Progenitor cell of endocrine pancreas (in vitro differentiated cells): ENCODE measurements around the gene PDIA6. TPM values are rescaled to one million over a fixed set of nuclear protein-coding genes. Genes with fewer than 3 reads are reported as not detected.
"Not testable (repeated sequence)": the region's sequence is repeated elsewhere in the genome, so short reads cannot be mapped to it uniquely, and the experiment has no call there.

Source experiments
- DNase-seq: peaks from one replicate; pipeline ENCODE4 v3.0.0; 2021; ENCODE audit warnings: low spot score; ENCODE audit not compliant: unreplicated experiment
- H3K27ac Mint-ChIP-seq: 2 replicates; pipeline ENCODE4 v1.8.0; 2021; ENCODE audit warnings: mild to moderate bottlenecking, moderate library complexity, mixed read lengths
- H3K27me3 Mint-ChIP-seq: 2 replicates; pipeline ENCODE4 v1.8.0; 2021; ENCODE audit warnings: mixed read lengths
- H3K36me3 Mint-ChIP-seq: 2 replicates; pipeline ENCODE4 v1.8.0; 2022; ENCODE audit warnings: mixed read lengths; ENCODE audit not compliant: insufficient read depth
- H3K4me1 Mint-ChIP-seq: 2 replicates; pipeline ENCODE4 v1.8.0; 2021; ENCODE audit warnings: low read depth, mixed read lengths
- H3K4me3 Mint-ChIP-seq: 2 replicates; pipeline ENCODE4 v1.8.0; 2021; ENCODE audit warnings: low read depth, mild to moderate bottlenecking, moderate library complexity, mixed read lengths
- H3K9me3 Mint-ChIP-seq: 2 replicates; pipeline ENCODE4 v1.8.0; 2021; ENCODE audit warnings: low read depth, mixed read lengths
- CTCF ChIP-seq: fragments of 200-600 bp; sonication (generic); IDR thresholded peaks from one replicate; pipeline ENCODE4 v1.5.0; 2021; ENCODE audit warnings: antibody characterized with exemption, mild to moderate bottlenecking; ENCODE audit not compliant: unreplicated experiment
- total RNA-seq: library from RNA; stranded (reverse); gene quantifications from 2 replicates; pipeline ENCODE4 v1.2.1, GENCODE V29; 2021

The PDIA6 gene
- total RNA-seq, 1 donor from 2014 or later = 249 TPM

GRCh38 chr2:10784719-10785118, 27.9 kb downstream of the PDIA6 start:
- no peak overlapping the region for H3K27ac Mint-ChIP-seq
- H3K9me3 Mint-ChIP-seq = no peaks in the 10 kb centered on the region
- no peaks in the 10 kb centered on the region for H3K27me3 Mint-ChIP-seq
- H3K36me3 Mint-ChIP-seq = peaks cover 36% of the 10 kb centered on the region
- no peaks in the 10 kb centered on the region for H3K4me1 Mint-ChIP-seq
- H3K4me3 Mint-ChIP-seq = no peak overlapping the region
- no peak for TF ChIP-seq CTCF
- DNase-seq = no peak

- Mint-ChIP-seq H3K9me3 (no peaks in the 10 kb centered on the region), H3K4me3 (no peak overlapping the region), H3K36me3 (peaks cover 33% of the 10 kb centered on the region), H3K27ac (no peak overlapping the region), H3K27me3 (no peaks in the 10 kb centered on the region), H3K4me1 (no peaks in the 10 kb centered on the region)
- DNase-seq = no peak
- TF ChIP-seq CTCF = no peak
Measured at GRCh38 chr2:10783421-10783820, 29.2 kb downstream of the PDIA6 start.

- H3K27ac Mint-ChIP-seq = no peak overlapping the region
- DNase-seq = no peak
- TF ChIP-seq CTCF = no peak
- H3K27me3 Mint-ChIP-seq = no peaks in the 10 kb centered on the region
- no peak overlapping the region for H3K4me3 Mint-ChIP-seq
- H3K9me3 Mint-ChIP-seq = no peaks in the 10 kb centered on the region
- H3K36me3 Mint-ChIP-seq = peaks cover 24% of the 10 kb centered on the region
- H3K4me1 Mint-ChIP-seq = peaks cover 2% of the 10 kb centered on the region
Measured at GRCh38 chr2:10781746-10782145, 30.8 kb downstream of the PDIA6 start.

- DNase-seq, H3K27ac Mint-ChIP-seq, H3K4me1 Mint-ChIP-seq, H3K9me3 Mint-ChIP-seq, H3K4me3 Mint-ChIP-seq, H3K27me3 Mint-ChIP-seq: not testable (repeated sequence)
- peaks cover 18% of the 10 kb centered on the region for H3K36me3 Mint-ChIP-seq
Measured at GRCh38 chr2:10780821-10781220, 31.8 kb downstream of the PDIA6 start.

GRCh38 chr2:10780491-10780820, 32.1 kb downstream of the PDIA6 start:
- Mint-ChIP-seq H3K36me3 (peaks cover 18% of the 10 kb centered on the region), H3K27ac (no peak overlapping the region)
- no peak for TF ChIP-seq CTCF

GRCh38 chr2:10779776-10780490, 32.7 kb downstream of the PDIA6 start:
- H3K27me3 Mint-ChIP-seq = no peaks in the 10 kb centered on the region
- no peak for TF ChIP-seq CTCF
- H3K4me1 Mint-ChIP-seq = peaks cover 2% of the 10 kb centered on the region
- peaks cover 17% of the 10 kb centered on the region for H3K36me3 Mint-ChIP-seq
- H3K4me3 Mint-ChIP-seq = no peak overlapping the region
- no peak for DNase-seq
- no peaks in the 10 kb centered on the region for H3K9me3 Mint-ChIP-seq
- H3K27ac Mint-ChIP-seq = peak overlapping the region; percentile 1

More at GRCh38 chr2:10780491-10780820, 32.1 kb downstream of the PDIA6 start:
- no peak for DNase-seq
- Mint-ChIP-seq H3K4me3 (no peak overlapping the region), H3K4me1 (peaks cover 2% of the 10 kb centered on the region), H3K27me3 (no peaks in the 10 kb centered on the region), H3K9me3 (no peaks in the 10 kb centered on the region)
